CD4-positive, alpha-beta T cell treated with Interleukin-1 beta for 1 hour (primary cell): ENCODE results near the gene TMEM30B.

Experiments used
- DNase-seq, 2 donors: peaks; one replicate each; pipeline ENCODE4 v3.0.0-alpha.2; 2020 to 2022

The TMEM30B gene

DNA sequence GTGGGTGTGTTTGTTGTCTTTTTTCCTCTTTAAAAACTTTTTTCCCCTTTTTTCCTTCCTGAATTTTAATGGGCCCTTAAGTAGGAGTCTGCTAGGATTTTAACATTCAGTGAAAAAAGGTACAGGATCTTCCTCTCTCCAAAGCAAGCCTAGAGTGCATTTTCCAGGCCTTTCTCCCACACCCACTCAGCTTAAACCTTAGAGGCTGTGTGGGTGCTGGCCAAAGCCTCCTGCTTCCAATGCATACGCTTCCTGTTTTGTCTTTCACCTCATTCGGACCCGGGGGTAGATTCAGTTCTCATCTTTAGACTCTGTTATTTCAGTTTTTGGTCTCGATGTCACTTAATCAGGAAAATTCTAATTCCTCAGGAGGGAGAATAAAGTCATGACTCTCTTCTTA is 51.2 kb downstream of the TMEM30B start:
- DNase-seq, result no peak

GRCh38 chr14:61229475-61229888 is 51.7 kb downstream of the TMEM30B start:
- no peak for DNase-seq

- DNase-seq, result no peak
These were observed 53.1 kb downstream of the TMEM30B start for GRCh38 chr14:61227884-61228591.
